ENCODE data around the gene SH3GL2.
"Not testable (repeated sequence)": the region's sequence is repeated elsewhere in the genome, so short reads cannot be mapped to it uniquely, and the experiment has no call there.

DNA sequence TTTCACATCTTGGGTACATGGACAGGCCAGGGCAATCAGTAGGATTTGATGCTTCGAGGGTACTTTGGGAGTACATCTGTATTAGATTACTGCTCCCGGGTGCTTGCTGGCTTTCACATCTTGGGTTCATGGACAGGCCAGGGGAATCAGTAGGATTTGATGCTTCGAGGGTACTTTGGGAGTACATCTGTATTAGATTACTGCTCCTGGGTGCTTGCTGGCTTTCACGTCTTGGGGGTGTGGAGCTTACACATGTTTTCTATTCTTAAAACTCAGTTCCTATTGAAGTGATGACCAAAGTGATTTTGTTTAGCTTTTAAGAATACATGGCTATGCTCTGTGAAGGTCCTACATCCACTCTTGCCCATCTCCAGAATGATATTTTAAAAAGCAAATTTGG is 186.3 kb downstream of the SH3GL2 start:
- TF ChIP-seq CREB5 (CRISPR knock-in tag; IDR thresholded peaks at IDR 0.05; ENCODE audit: low read depth); CSDC2 (CRISPR knock-in tag; IDR thresholded peaks at IDR 0.05); PATZ1 (CRISPR knock-in tag; IDR thresholded peaks at IDR 0.05; ENCODE audit: borderline replicate concordance); RARB (CRISPR knock-in tag; IDR thresholded peaks at IDR 0.05); ZFP30 (CRISPR knock-in tag; IDR thresholded peaks at IDR 0.05); ZNF565 (CRISPR knock-in tag; conservative IDR thresholded peaks at IDR 0.05; ENCODE audit: low read depth): not testable (repeated sequence)
- TF ChIP-seq, protein P1, sequence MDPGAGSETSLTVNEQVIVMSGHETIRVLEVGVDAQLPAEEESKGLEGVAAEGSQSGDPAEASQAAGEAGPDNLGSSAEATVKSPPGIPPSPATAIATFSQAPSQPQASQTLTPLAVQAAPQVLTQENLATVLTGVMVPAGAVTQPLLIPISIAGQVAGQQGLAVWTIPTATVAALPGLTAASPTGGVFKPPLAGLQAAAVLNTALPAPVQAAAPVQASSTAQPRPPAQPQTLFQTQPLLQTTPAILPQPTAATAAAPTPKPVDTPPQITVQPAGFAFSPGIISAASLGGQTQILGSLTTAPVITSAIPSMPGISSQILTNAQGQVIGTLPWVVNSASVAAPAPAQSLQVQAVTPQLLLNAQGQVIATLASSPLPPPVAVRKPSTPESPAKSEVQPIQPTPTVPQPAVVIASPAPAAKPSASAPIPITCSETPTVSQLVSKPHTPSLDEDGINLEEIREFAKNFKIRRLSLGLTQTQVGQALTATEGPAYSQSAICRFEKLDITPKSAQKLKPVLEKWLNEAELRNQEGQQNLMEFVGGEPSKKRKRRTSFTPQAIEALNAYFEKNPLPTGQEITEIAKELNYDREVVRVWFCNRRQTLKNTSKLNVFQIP (CRISPR knock-in tag; IDR thresholded peaks at IDR 0.05; ENCODE audit: borderline replicate concordance, low read depth) = not testable (repeated sequence)
